ENCODE data around the gene RND1. TPM values are rescaled to one million over a fixed set of nuclear protein-coding genes. Genes with fewer than 3 reads are reported as not detected.

The RND1 gene
- total and polyA plus RNA-seq, 2 of the 13 experiments (the other 11 are each of a cell fraction or from before 2014, with no cell fraction given) = 1.8 to 1.9 TPM

DNA sequence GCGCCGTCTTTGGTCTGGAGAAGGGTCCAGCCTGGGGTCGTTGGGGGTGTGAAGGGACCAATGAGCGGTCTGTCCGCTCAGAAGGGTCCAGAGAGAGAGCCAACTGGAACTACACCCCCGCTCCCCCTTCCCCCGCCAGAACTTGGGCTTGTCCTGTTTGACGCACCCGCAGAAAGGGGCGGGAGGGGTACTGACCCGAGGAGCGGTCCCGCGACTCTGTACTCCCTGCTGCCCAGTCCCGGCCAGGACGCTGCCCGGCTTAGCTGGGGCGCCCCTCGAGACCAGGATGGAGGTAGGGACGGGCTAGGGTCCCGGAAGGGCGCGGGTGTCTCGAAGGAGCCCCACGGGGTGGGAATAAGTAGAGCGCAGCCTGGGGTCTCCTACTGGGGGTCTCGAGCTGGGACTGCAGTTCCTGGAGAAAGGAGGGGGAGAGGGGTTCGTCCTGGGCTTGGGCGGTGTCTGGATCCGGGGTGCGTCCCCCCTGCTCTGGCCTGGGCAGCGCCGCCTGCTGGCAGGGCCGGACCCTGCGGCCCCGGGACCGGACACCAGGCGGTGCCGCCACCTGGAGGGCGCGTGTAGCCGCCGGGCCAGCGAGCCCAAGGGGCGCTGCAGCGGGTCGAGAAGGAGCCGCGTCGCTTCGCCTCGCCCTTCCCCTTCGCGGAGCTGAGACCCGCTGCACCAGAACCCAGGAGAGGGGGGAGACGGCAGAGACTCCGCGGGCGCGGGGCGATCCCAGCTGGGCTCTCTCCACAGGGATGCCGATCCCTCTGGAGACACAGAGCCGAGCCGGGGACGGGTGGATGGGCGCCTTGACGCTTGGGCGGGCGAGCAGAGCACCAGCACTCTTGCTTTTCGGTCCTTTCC is 51.2 kb downstream of the RND1 start (continued):
- TF ChIP-seq, protein P1, sequence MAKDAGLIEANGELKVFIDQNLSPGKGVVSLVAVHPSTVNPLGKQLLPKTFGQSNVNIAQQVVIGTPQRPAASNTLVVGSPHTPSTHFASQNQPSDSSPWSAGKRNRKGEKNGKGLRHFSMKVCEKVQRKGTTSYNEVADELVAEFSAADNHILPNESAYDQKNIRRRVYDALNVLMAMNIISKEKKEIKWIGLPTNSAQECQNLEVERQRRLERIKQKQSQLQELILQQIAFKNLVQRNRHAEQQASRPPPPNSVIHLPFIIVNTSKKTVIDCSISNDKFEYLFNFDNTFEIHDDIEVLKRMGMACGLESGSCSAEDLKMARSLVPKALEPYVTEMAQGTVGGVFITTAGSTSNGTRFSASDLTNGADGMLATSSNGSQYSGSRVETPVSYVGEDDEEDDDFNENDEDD (CRISPR knock-in tag; IDR thresholded peaks at IDR 0.05; ENCODE audit: borderline replicate concordance) = peak; percentile 64; the same call in 1 of the 2 replicates

DNA sequence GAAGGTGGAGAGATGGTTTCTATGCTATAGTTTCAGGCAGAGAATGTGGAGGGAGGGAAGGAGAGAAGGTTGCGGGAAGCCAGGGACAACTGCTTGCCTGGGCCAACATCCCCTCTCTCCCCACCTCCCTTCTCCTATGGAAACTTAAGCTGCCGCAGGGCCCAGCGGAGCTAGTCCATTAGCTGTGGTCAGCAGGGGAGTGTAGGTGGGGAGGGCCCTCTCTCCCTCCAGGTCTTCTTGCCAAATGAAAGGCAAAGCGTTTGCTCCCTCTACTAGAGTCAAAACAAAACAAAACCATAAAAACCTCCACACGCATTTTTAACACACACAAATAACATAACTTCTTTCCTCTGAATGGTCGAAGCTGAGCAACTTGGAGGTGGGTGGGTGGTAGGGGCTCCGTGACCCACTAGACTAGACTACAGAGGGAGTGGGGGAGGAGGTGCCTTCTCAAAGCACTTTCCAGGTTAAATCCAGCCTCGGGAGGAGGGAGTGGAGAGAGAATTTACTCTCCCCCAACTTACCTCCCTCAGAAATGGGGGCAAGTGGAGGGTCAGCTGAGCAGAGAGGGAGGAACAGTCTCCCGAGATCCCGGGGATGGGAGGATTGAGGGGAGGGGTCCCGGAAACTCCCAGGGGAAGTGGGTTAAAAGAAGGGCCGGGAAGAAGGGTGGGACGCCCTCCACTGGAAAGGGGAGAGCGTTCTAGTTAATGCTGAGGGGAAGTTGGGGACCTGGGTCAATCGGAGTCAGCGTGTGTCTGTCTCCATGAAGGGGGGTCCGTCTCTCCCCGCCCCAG is 52.0 kb downstream of the RND1 start:
- ATAC-seq = no peak

More for the DNA sequence above, 52.0 kb downstream of the RND1 start:
- no peaks in the 10 kb centered on the region for H3K9me3 ChIP-seq (ENCODE audit: low read length)
- H3K4me1 ChIP-seq (ENCODE audit: insufficient read depth, low read length) = peaks cover 57% of the 10 kb centered on the region
- BruUV-seq (replicated peaks) = no TSS peak
- no peak overlapping the region for H3K9ac ChIP-seq (ENCODE audit: insufficient read depth, low read depth, low read length)
- no peaks in the 10 kb centered on the region for H3K79me2 ChIP-seq (ENCODE audit: insufficient read depth, low read length)
- WGBS (ENCODE audit: low lambda C conversion rate) = 26% methylated on average over 18 of the region's 18 CpGs
- ChIA-PET CTCF (ENCODE audit: low intra/inter-chr PET ratio, low total read pairs) (interaction anchor here (1.4 to 2.5 kb wide), 2 partner anchors 18 to 60 kb away, joined by 7 to 9 read pairs; no protein-coding TSS in a partner anchor), POLR2A (interaction anchor here (1.6 kb wide), 2 partner anchors 24 to 52 kb away, joined by 4 to 6 read pairs; partner anchors contain the start of gene ADCY6)
- H3K27ac ChIP-seq (ENCODE audit: extremely low read length, insufficient read depth, low read length) = no peak overlapping the region
- peak overlapping the region; percentile 94 for H3K4me2 ChIP-seq (ENCODE audit: low read depth, low read length)
- peak overlapping the region in 2 of 3 experiments; percentile 60 to 76; a peak in 2 of 6 replicates for H3K4me3 ChIP-seq (replicated peaks in 1 of 3; ENCODE audit: insufficient read depth in 1 of 3, low read depth in 2 of 3, low read length in 3 of 3)
- DNase-seq (ENCODE audit: low spot score) (no peak), FAIRE-seq (no peak)
- 0 out of 2 replicates have a peak, but pooled peaks cover 3% of the 10 kb centered on the region for H4K20me1 ChIP-seq (ENCODE audit: insufficient read depth, low read length)
- H3K27me3 ChIP-seq (ENCODE audit: control insufficient read depth in 1 of 2, insufficient read depth in 2 of 2, low read length in 2 of 2) = peaks cover 5 to 47% of the 10 kb centered on the region in 2 experiments
- in situ Hi-C loops (cut with HindIII; ENCODE audit: extremely low pct_ligation_motif_present, low pct_unique_long_range_greater_than_20kb) = no loop called here
- H3K36me3 ChIP-seq (replicated peaks in 1 of 2; ENCODE audit: control insufficient read depth in 1 of 2, insufficient read depth in 2 of 2, low read length in 2 of 2) = no peaks in the 10 kb centered on the region
- TF ChIP-seq, protein P2, sequence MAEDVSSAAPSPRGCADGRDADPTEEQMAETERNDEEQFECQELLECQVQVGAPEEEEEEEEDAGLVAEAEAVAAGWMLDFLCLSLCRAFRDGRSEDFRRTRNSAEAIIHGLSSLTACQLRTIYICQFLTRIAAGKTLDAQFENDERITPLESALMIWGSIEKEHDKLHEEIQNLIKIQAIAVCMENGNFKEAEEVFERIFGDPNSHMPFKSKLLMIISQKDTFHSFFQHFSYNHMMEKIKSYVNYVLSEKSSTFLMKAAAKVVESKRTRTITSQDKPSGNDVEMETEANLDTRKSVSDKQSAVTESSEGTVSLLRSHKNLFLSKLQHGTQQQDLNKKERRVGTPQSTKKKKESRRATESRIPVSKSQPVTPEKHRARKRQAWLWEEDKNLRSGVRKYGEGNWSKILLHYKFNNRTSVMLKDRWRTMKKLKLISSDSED (CRISPR knock-in tag; IDR thresholded peaks at IDR 0.05) = no peak
- TF ChIP-seq ZNF629 (CRISPR knock-in tag; conservative IDR thresholded peaks at IDR 0.05) = peak; percentile 52; the same call in 1 of the 2 replicates
- TF ChIP-seq, protein P3, sequence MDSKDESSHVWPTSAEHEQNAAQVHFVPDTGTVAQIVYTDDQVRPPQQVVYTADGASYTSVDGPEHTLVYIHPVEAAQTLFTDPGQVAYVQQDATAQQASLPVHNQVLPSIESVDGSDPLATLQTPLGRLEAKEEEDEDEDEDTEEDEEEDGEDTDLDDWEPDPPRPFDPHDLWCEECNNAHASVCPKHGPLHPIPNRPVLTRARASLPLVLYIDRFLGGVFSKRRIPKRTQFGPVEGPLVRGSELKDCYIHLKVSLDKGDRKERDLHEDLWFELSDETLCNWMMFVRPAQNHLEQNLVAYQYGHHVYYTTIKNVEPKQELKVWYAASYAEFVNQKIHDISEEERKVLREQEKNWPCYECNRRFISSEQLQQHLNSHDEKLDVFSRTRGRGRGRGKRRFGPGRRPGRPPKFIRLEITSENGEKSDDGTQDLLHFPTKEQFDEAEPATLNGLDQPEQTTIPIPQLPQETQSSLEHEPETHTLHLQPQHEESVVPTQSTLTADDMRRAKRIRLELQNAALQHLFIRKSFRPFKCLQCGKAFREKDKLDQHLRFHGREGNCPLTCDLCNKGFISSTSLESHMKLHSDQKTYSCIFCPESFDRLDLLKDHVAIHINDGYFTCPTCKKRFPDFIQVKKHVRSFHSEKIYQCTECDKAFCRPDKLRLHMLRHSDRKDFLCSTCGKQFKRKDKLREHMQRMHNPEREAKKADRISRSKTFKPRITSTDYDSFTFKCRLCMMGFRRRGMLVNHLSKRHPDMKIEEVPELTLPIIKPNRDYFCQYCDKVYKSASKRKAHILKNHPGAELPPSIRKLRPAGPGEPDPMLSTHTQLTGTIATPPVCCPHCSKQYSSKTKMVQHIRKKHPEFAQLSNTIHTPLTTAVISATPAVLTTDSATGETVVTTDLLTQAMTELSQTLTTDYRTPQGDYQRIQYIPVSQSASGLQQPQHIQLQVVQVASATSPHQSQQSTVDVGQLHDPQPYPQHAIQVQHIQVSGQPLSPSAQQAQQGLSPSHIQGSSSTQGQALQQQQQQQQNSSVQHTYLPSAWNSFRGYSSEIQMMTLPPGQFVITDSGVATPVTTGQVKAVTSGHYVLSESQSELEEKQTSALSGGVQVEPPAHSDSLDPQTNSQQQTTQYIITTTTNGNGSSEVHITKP (CRISPR knock-in tag; IDR thresholded peaks at IDR 0.05; ENCODE audit: low read depth) = peak; percentile 71
- H2AFZ ChIP-seq (ENCODE audit: low read length) = no peak overlapping the region
- intact Hi-C loops (cut with micrococcal nuclease; ENCODE audit: unreplicated experiment) = no loop called here

Data from HepG2 (cell line).